ENCODE results near the gene ZFP1. TPM values are rescaled to one million over a fixed set of nuclear protein-coding genes. Genes with fewer than 3 reads are reported as not detected.
"Not testable (repeated sequence)": the region's sequence is repeated elsewhere in the genome, so short reads cannot be mapped to it uniquely, and the experiment has no call there.

Gene ZFP1
- total and polyA plus RNA-seq, 3 donors from 2014 or later, result 12.3 to 14.6 (median 14.0) TPM

- no peaks in the 10 kb centered on the region for H3K9me3 ChIP-seq
- TF ChIP-seq POLR2A (IDR thresholded peaks at IDR 0.05), result no peak
- no peak for TF ChIP-seq CTCF (IDR thresholded peaks at IDR 0.05)
- H3K4me1 ChIP-seq, result no peaks in the 10 kb centered on the region
- H3K36me3 ChIP-seq (ENCODE audit: low read depth, missing control alignments), result no peaks in the 10 kb centered on the region
- intact Hi-C loops (cut with DNase I; ENCODE audit: low total_unique reads), result loop anchor here (2.0 kb wide), 1 partner anchor 18 kb away; no protein-coding TSS in a partner anchor
- no peak for DNase-seq
- H3K27me3 ChIP-seq, result no peaks in the 10 kb centered on the region
- no peak within 1 kb of the TSS for H3K4me3 ChIP-seq
- no peak within 1 kb of the TSS for H3K27ac ChIP-seq
- WGBS, 2 donors, result 72 to 80% methylated on average over 11 to 21 of the region's 24 CpGs
These were observed 58.6 kb downstream of the ZFP1 start, which contains the start of gene CTRB2 for GRCh38 chr16:75206749-75207451. Gene CTRB2 (minus strand): TSS chr16:75207161. CDS start chr16:75207141, 20 bp downstream.

- 86 to 90% methylated on average over 9 to 11 of the region's 11 CpGs for WGBS, 2 donors
- no peak for TF ChIP-seq CTCF (IDR thresholded peaks at IDR 0.05)
- TF ChIP-seq POLR2A (IDR thresholded peaks at IDR 0.05), result no peak
- intact Hi-C loops (cut with DNase I; ENCODE audit: low total_unique reads), result loop anchor here (2.0 kb wide), 1 partner anchor 17 kb away; no protein-coding TSS in a partner anchor
These were observed 59.5 kb downstream of the ZFP1 start for GRCh38 chr16:75207831-75208230.

GRCh38 chr16:75208242-75208825 is 60.0 kb downstream of the ZFP1 start:
- no peak for DNase-seq
- WGBS, 2 donors, result 79 to 88% methylated on average over 12 to 13 of the region's 13 CpGs
- Histone ChIP-seq H3K27me3 (no peaks in the 10 kb centered on the region), H3K4me3 (no peak overlapping the region), H3K9me3 (no peaks in the 10 kb centered on the region), H3K27ac (no peak overlapping the region), H3K36me3 (ENCODE audit: low read depth, missing control alignments) (no peaks in the 10 kb centered on the region), H3K4me1 (no peaks in the 10 kb centered on the region)
- intact Hi-C loops (cut with DNase I; ENCODE audit: low total_unique reads), result no loop called here
- TF ChIP-seq POLR2A (IDR thresholded peaks at IDR 0.05) (no peak), CTCF (IDR thresholded peaks at IDR 0.05) (no peak)

More at GRCh38 chr16:75207831-75208230, 59.5 kb downstream of the ZFP1 start:
- Histone ChIP-seq H3K27me3 (no peaks in the 10 kb centered on the region), H3K36me3 (ENCODE audit: low read depth, missing control alignments) (no peaks in the 10 kb centered on the region), H3K9me3 (no peaks in the 10 kb centered on the region), H3K4me1 (no peaks in the 10 kb centered on the region), H3K4me3 (no peak overlapping the region), H3K27ac (no peak overlapping the region)
- no peak for DNase-seq

- no peak overlapping the region for H3K4me3 ChIP-seq
- no peaks in the 10 kb centered on the region for H3K4me1 ChIP-seq
- no peaks in the 10 kb centered on the region for H3K9me3 ChIP-seq
- WGBS, 2 donors, result 86 to 91% methylated on average over 16 to 27 of the region's 27 CpGs
- H3K27me3 ChIP-seq, result no peaks in the 10 kb centered on the region
- TF ChIP-seq POLR2A (IDR thresholded peaks at IDR 0.05) (no peak), CTCF (IDR thresholded peaks at IDR 0.05) (no peak)
- H3K36me3 ChIP-seq (ENCODE audit: low read depth, missing control alignments), result no peaks in the 10 kb centered on the region
- H3K27ac ChIP-seq, result no peak overlapping the region
- intact Hi-C loops (cut with DNase I; ENCODE audit: low total_unique reads), result no loop called here
- no peak for DNase-seq
These were observed 60.7 kb downstream of the ZFP1 start for GRCh38 chr16:75208861-75209505.

- not testable (repeated sequence) for H3K27me3 ChIP-seq
These were observed 61.2 kb downstream of the ZFP1 start for GRCh38 chr16:75209514-75209913.

More at GRCh38 chr16:75209514-75209913, 61.2 kb downstream of the ZFP1 start:
- H3K4me3 ChIP-seq; H3K9me3 ChIP-seq; H3K36me3 ChIP-seq (ENCODE audit: low read depth, missing control alignments); H3K27ac ChIP-seq; H3K4me1 ChIP-seq; DNase-seq; intact Hi-C loops (cut with DNase I; ENCODE audit: low total_unique reads): not testable (repeated sequence)
- WGBS, 2 donors, result 90 to 93% methylated on average over 7 of the region's 7 CpGs
